Heart left ventricle (tissue), 16 donors: ENCODE data around the gene MAGI2. TPM values are rescaled to one million over a fixed set of nuclear protein-coding genes. Genes with fewer than 3 reads are reported as not detected.

Experiments
- ATAC-seq, 4 donors: fragments of 200-7000 bp; cut with Tn5 transposase; one replicate each; pipeline ENCODE4 v1.9.1; 2020 to 2022; ENCODE audit warnings: moderate library complexity in 4 of 4, mild to moderate bottlenecking in 3 of 4, moderate number of reproducible peaks in 1 of 4
- DNase-seq, 5 donors: peaks; one replicate each; pipeline ENCODE4 v3.0.0-alpha.2; 2020
- H3K27ac ChIP-seq, 12 donors: fragments of 200-600 bp; sonication (generic) in 4 of 12; one replicate each; pipeline versions ENCODE4 v1.5.0 to v1.8.0; 2016 to 2022; ENCODE audit warnings: mild to moderate bottlenecking in 2 of 12
- H3K27me3 ChIP-seq, 9 donors: fragments of 200-600 bp; sonication (generic) in 2 of 9; one replicate each; pipeline versions ENCODE4 v1.5.1 to v1.8.0; 2016 to 2022; ENCODE audit warnings: mild to moderate bottlenecking in 3 of 9
- H3K36me3 ChIP-seq, 9 donors: fragments of 200-600 bp; sonication (generic) in 2 of 9; one replicate each; pipeline versions ENCODE4 v1.5.0 to v1.8.0; 2018 to 2022; ENCODE audit warnings: mild to moderate bottlenecking in 2 of 9
- H3K4me1 ChIP-seq, 12 donors: fragments of 200-600 bp; sonication (generic) in 4 of 12; one replicate each; pipeline versions ENCODE4 v1.5.0 to v1.8.0; 2016 to 2022; ENCODE audit warnings: mild to moderate bottlenecking in 3 of 12
- H3K4me3 ChIP-seq, 12 donors: fragments of 200-600 bp; sonication (generic) in 4 of 12; one replicate each; pipeline versions ENCODE4 v1.5.0 to v1.8.0; 2017 to 2022; ENCODE audit warnings: mild to moderate bottlenecking in 9 of 12, moderate library complexity in 4 of 12
- H3K9me3 ChIP-seq, 12 donors: fragments of 200-600 bp; sonication (generic) in 4 of 12; one replicate each; pipeline versions ENCODE4 v1.5.0 to v1.8.0; 2016 to 2022; ENCODE audit warnings: mild to moderate bottlenecking in 1 of 12
- CTCF ChIP-seq, 12 donors: fragments of 200-600 bp; sonication (generic) in 4 of 12; IDR thresholded peaks; one replicate each; pipeline versions ENCODE4 v1.5.0 to v1.8.0; 2018 to 2022; ENCODE audit warnings: antibody characterized with exemption in 12 of 12, mild to moderate bottlenecking in 5 of 12
- POLR2A ChIP-seq, 2 donors: fragments of 450-650 bp; IDR thresholded peaks; one replicate each; pipeline ENCODE4 v1.6.1; 2017; ENCODE audit warnings: antibody characterized with exemption in 2 of 2, mild to moderate bottlenecking in 2 of 2, moderate library complexity in 2 of 2
- WGBS, 4 donors: extraction: QIAGEN DNeasy Blood & Tissue Kit in 2 of 4; methylation state at CpG; one replicate each; pipeline versions ENCODE4 v1.1.5 to v1.1.7; 2013 to 2018; 5-methylcytosine and 5-hydroxymethylcytosine counted together
- intact Hi-C, 10 donors: fragments of 100-400 bp; cut with DNase I; formaldehyde crosslinking; loops; one replicate each; pipeline versions ENCODE4 v1.11.1 to v1.14.2; 2022
- polyA plus RNA-seq, 2 donors: library from polyadenylated mRNA; stranded (reverse); fragments of 200-250 nt; gene quantifications; one replicate each; pipeline ENCODE4 v1.2.3, GENCODE V29; 2013
- total RNA-seq, 9 donors: library from RNA; depleted of rRNA in 2 of 9; stranded (reverse); fragments of >200 nt in 2 of 9; fragmentation: NEBNext Ultra II Directional in 3 of 9; extraction: Animal tissue kit (Norgen Biotek cat#: 25700) in 3 of 9; gene quantifications; one replicate each; pipeline versions ENCODE4 v1.1.0 to v1.2.4, GENCODE V29; 2016 to 2023
- donor health status: ischemic (EF 13 %, LVEDD 7.1; RV severe dilation, severe dysfunction).
- donor health status: healthy with polysubstance abuse.
- donor health status: DM: no; HTN: yes; CAD: no.
- donor health status: DM: no; HTN: no; CAD: no.
- donor health status: ischemic (EF 25% LVEDD 6.9; RV normal size, moderate dysfunction).
- donor health status: ischemic (EF 25% LVEDD 5.7; RV mildly dilated, moderate dysfunction).
- donor health status: healthy.
- donor health status: DM: yes; HTN: yes; CAD: no.
- donor health status: ischemic (EF 35%, LVEDD 5.7; RV mildly dilated, moderate dysfunction).
- donor health status: nonischemic (EF 11% LVEDD 7.7; RV severe dilation, severe dysfunction).
- donor health status: DM: yes; HTN: yes; CAD: no.
- donor health status: PGD.
- donor health status: ischemic (EF 29% LVEDD 5.4; RV normal size, mild dysfunction).
- donor health status: nonischemic (EF 23%, LVEDD 6.1; RV moderate dilation, normal function).

Gene MAGI2
- total and polyA plus RNA-seq, 11 donors: 1.1 to 6.8 (median 3.8) TPM

DNA sequence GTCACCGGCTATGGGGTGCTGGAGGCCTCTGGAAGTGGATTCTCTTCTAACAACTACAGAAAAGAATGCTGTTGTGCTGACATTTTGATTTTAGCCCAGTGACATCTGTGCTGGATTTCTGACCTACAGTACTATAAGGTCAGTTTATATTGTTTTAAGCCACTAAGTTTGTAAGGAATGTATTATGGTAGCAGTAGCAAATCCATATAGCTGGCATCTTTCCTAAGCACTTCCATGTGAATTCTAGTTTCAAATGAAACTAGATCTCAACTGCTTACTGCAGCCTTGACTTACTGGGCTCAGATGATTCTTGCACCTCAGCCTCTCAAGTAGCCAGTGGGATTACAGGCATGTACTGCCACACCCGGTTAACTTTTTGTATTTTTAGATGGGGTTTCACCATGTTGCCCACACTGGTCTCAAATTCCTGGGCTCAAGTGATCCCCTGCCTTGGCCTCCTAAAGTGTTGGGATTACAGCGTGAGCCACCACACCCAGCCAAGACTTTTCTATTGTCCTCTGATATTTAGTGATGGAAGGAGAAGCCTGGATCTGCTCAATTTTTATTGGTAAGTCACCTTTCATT, 1240.9 kb downstream of the MAGI2 start:
- no peaks in the 10 kb centered on the region for H3K27me3 ChIP-seq
- 87 to 92% (median 89%) methylated on average over 3 of the region's 3 CpGs for WGBS, 4 donors
- no peaks in the 10 kb centered on the region for H3K9me3 ChIP-seq
- no peak overlapping the region for H3K4me3 ChIP-seq
- intact Hi-C loops: loop anchor here in 1 of 10 donors (10.0 kb wide), 1 partner anchor 62 kb away; no protein-coding TSS in a partner anchor
- no peak overlapping the region for H3K27ac ChIP-seq
- ATAC-seq (no peak), DNase-seq (no peak)
- H3K36me3 ChIP-seq: no peaks in the 10 kb centered on the region
- no peaks in the 10 kb centered on the region for H3K4me1 ChIP-seq
- TF ChIP-seq POLR2A (IDR thresholded peaks at IDR 0.05) (no peak), CTCF (IDR thresholded peaks at IDR 0.05) (no peak)

GRCh38 chr7:78207269-78207668, 1246.2 kb downstream of the MAGI2 start:
- no peak overlapping the region for H3K27ac ChIP-seq
- no peak for DNase-seq
- no peaks in the 10 kb centered on the region for H3K36me3 ChIP-seq
- TF ChIP-seq CTCF (IDR thresholded peaks at IDR 0.05): no peak
- no peak for TF ChIP-seq POLR2A (IDR thresholded peaks at IDR 0.05)
- intact Hi-C loops: no loop called here
- no peak for ATAC-seq
- no peaks in the 10 kb centered on the region for H3K27me3 ChIP-seq
- no peaks in the 10 kb centered on the region for H3K4me1 ChIP-seq
- H3K9me3 ChIP-seq: no peaks in the 10 kb centered on the region
- no peak overlapping the region for H3K4me3 ChIP-seq

- H3K27me3 ChIP-seq: no peaks in the 10 kb centered on the region
- TF ChIP-seq POLR2A (IDR thresholded peaks at IDR 0.05): no peak
- TF ChIP-seq CTCF (IDR thresholded peaks at IDR 0.05): no peak
- H3K27ac ChIP-seq: no peak overlapping the region
- no peaks in the 10 kb centered on the region for H3K9me3 ChIP-seq
- H3K36me3 ChIP-seq: no peaks in the 10 kb centered on the region
- intact Hi-C loops: no loop called here
- no peak overlapping the region for H3K4me3 ChIP-seq
- 65 to 73% (median 71%) methylated on average over 2 of the region's 2 CpGs for WGBS, 4 donors
- ATAC-seq (no peak), DNase-seq (no peak)
- H3K4me1 ChIP-seq: no peaks in the 10 kb centered on the region
These were observed 1246.7 kb downstream of the MAGI2 start for GRCh38 chr7:78206769-78207168.

- ATAC-seq (no peak), DNase-seq (no peak)
- Histone ChIP-seq H3K36me3 (no peaks in the 10 kb centered on the region), H3K9me3 (no peaks in the 10 kb centered on the region), H3K27me3 (no peaks in the 10 kb centered on the region), H3K4me3 (no peak overlapping the region), H3K4me1 (no peaks in the 10 kb centered on the region), H3K27ac (no peak overlapping the region)
- intact Hi-C loops: no loop called here
- TF ChIP-seq CTCF (IDR thresholded peaks at IDR 0.05) (no peak), POLR2A (IDR thresholded peaks at IDR 0.05) (no peak)
- 82 to 91% (median 84%) methylated on average over 7 of the region's 7 CpGs for WGBS, 4 donors
These were observed 1250.3 kb downstream of the MAGI2 start for GRCh38 chr7:78203042-78203720.
